ENCODE data around the gene ACSF2.

The ACSF2 gene

DNA sequence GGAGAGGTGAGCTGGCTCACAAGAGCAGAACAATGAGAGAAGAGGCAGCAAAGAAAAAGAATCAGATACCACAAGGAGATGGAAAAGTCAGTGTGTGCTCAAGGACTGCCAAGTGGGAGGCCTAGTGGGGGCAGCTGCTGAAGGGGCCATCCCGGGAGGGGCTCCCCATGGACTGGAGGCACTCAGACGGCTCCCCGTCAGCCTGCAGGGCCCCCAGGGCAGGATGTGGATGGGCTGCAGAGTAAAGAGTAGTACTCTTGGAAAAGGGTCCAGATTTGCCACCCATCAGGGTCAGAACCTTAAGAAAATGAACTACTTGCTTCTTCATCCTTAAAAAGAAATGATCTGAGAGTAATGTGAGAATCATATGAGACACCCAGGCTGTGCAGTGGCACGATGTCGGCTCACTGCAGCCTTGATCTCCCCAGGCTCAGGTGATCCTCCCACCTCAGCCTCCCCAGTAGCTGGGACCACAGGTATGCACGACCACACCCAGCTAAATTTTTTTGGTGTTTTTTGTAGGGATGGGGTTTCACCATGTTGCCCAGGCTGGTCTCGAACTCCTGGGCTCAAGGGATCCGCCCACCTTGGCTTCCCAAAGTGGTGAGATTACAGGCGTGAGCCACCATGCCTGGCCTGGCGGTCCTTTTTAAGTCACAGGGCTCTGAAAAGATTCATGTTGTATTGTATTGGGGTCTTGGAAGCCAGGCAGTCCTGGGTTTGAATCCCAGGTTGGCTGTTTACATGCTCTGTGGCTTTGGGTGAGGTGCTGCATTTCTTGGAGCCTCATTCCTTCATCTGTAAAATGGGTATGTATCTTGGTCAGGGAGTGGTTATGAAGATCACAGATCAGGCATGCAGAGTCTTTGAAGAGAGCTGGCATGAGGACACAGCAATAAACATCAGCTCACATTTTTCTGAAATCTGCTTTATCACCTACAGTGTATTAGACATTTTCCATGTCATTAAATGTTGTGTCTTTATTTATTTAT, 15.1 kb downstream of the ACSF2 start:
- no peak for DNase-seq

DNA sequence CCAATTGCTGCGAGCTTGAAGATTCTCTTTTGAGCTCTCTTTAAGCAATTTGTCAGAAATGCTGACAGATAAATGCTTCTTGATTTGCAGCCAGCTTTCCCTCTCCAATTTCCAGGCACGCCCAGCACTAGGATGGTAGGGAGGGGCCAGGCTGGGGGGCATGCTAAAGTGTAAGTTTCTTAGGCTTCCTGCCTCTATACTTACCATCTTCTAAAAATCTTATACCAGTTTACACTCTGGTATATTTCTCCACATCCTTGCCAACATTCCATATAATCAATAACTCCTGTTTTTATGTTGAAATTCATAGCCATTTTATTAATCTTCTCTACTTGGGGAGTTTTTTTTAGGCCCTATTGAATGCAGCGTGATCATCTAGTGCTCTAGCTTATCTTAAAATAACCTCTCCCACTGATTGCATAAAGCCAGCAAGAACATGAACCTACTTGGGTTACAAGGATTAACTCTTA, 17.5 kb downstream of the ACSF2 start:
- no peak for DNase-seq

DNA sequence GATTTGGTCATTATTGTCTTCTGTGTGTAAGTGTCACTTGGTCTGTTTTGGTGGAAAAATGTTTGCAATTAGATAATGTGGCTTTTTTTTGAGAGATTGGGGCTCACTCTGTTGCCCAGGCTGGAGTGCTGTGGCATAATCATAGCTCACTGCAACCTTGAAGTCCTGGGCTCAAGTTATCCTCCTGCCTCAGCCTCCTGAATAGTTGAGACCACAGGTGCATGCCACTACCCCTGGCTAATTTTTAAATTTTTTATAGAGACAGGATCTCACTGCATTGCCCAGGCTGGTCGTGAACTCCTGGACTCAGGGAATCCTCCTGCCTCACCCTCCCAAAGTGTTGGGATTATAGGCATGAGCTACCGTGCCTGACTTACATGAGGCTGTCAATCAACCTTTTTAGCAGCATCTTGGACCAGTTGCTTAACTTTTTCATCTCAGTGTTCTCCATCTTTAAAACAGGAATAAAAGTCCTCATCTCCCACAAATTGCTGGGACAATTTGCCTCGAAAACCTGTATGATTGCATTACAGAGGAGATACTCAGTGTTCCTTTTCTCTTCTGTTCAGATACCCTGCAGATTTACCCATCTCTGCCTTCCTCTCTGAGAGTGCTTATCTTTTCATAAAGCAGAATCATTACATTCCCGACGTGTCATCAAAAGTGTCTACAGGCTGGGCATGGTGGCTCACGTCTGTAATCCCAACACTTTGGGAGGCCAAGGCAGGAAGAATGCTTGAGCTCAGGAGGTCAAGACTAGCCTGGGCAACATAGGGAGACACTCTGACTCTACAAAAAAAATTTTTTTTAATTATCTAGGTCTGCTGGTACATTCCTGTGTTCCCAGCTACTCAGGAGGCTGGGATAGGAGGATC, 19.1 kb downstream of the ACSF2 start:
- no peak for DNase-seq

DNA sequence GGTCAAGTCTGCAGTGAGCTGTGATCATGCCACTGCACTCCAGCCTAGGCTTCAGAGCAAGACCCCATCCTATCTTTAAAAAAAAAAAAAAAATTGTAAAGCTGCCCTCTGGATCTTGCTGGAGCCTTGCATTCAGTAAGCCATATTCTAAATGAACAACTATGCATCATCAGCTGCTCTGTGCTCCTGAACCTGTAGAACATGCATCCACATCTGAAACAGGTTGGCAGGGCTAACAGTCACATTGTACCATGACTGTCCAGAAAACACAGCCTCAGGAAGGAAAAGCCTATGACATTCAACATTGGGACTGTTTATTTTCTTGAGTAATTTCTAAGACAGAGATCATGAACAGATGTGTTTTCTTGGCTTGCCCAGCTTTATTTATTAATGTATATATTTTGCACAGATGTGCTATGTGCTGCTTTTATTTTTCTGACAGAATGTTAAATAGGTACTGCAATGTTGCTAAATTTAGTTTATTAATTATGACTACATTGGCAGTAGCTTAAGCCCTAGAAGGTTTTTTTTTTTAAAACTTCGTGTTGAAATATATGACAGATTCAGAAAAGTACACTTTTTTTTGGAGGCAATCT, 19.8 kb downstream of the ACSF2 start:
- no peak for DNase-seq

DNA sequence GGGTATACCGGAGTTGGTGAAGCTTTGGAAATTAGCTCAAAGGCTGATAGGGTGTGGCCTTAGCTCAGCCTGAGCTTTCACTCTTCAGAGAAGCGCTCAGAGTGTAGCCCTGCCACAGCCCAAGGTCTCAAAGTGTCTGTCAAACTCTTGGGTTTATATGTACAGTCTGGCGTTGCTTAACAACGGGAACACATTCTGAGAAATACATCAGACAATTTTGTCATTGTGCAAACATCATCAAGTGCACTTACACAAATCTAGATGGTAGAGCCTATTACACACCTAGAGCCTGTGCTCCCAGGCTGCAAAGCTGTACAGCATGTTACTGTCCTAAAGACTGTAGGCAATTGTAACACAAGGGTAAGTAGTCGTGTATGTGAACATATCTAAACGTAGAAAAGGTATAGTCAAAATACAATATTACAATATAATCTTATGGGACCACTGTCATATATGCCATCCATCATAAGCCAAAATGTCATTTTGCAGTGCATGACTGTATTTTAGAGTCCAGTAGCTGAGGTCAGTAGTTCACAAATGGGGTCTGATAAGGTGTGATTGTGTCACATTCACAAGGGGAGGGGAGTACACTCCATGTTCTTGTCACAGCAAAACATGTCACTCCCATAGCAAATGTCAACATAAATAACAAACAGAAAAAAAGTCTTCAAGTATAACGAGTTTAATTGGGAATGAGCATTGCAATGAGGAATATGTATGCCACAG, 22.0 kb downstream of the ACSF2 start:
- no peak for DNase-seq

DNA sequence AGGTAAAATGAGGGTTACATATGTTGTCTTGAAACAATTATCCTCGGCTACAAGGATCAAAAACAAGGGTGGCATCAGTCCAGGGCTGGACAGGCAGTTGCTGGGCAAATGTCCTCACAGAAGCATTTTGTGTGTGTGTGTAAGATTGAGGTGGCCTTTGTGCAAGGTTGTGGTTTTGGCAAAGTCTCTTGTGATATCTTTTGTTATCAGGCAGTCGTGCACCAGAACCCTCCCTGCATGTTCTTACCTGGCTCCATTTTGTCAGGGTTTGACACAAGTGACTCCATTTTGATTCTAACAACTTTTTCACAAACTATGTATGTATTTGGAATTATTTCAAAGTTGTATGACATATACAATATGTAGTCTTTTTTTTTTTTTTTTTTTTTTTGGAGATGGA, 22.6 kb downstream of the ACSF2 start:
- DNase-seq: no peak

DNA sequence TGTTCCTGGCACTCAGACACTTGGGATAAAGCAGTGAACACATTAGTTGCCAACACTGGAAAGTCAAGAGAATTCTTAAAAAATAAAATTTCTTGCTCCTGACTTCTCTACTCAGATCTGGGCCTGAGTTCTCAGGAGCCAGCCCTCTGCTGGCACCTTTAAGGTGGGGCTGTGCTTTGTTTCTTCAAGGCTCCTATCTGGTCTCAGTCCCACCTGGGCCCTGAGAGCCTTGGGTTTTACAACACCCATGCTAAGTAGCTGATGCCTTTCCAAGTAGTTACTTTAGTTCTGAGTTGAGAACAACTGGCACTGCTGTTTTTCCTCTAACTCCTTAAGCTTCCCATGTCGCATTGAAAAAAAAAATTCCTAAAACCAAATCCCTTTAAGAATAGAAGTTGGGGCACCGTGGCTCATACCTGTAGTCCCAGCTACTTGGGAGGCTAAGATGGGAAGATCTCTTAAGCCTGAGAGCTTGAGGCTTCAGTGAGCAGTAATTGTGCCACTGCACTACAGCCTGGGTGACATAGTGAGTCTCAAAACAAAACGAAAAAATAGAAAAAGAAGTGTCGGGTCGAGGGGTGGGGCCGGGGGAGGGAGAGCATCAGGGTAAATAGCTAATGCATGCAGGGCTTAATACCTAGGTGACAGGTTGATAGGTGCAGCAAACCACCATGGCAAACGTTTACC, 26.1 kb downstream of the ACSF2 start:
- no peak for DNase-seq

DNA sequence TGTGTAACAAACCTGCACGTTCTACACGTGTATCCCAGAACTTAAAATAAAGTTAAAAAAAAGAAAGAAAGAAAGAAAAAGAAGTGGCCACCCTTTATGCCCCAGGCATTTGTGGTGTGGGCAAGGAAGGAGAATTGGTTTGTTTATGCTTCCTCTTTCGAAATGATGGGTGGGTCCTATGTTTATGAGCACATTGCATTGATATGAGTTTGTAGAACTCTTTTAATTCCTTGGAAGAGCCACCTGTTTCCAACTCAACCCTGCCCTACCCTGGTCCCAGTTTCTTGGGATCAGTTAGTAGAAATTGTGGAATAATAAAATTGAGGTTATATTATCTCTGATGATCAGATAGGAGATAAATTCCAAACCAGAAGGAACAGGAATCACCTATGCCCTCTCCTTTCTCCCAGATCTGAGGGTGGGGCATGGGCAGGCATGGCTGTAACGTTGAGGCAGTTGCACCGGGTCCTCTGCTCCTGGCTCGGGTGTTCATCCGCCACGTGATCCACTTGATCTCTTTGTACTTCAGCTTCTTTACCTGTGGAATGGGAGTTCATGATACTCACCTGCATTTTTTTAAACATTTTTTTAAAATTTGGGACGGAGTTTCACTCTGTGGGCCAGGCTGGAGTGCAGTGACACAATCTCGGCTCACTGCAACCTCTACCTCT, 26.7 kb downstream of the ACSF2 start:
- no peak for DNase-seq

DNA sequence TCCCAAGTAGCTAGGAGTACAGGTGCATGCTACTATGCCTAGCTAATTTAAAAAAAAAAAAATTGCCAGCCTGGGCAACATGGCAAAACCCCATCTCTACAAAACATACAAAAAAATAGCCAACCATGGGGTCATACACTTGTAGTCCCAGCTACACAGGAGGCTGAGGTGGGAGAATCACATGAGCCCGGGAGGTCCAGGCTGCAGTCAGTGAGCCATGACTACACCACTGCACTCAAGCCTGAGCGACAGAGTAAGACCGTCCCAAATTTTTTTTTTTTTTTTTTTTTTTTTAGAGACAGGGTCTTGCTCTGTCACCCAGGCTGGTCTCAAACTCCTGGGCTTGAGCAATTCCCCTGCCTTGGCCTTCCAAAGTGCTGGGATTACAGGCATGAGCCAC, 27.9 kb downstream of the ACSF2 start:
- no peak for DNase-seq

DNA sequence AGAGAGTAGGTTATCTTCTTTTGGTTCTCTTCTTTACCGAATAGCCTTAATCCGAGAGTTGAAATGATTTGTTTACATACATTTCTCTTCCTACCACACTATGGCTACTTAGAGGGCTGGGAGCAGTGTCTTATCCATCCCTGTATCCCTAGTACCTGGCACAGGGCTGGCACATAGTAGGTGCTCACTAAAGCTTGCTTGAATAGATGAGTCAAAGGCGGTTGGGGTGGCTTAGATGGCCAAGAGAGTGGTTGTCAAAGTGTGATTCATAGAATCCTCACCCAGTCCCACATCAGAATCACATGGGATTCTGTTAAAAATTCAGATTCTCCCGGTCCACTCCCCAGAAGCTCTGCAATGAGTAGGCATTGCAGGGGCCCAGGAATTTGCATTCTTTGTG, 31.6 kb downstream of the ACSF2 start:
- no peak for DNase-seq

DNA sequence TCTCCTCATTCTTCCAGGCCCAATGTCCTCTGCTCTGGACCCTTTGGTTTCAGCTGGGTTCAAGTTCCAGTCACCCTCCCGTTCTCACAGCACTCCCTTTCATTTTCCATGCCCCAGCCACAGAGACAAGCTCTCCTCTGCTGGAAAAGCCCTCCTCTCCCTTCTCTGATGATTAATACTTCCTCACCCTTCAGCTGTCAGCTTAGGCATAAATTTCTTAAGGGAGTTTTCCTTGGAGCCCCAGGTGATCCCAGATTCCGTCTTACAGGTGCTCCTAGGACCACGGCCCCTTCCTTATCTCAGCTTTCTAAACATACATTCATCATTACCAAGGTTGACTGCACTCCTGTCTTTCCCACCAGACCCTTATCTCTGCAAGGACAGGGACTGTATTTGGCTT, 32.3 kb downstream of the ACSF2 start:
- no peak for DNase-seq

DNA sequence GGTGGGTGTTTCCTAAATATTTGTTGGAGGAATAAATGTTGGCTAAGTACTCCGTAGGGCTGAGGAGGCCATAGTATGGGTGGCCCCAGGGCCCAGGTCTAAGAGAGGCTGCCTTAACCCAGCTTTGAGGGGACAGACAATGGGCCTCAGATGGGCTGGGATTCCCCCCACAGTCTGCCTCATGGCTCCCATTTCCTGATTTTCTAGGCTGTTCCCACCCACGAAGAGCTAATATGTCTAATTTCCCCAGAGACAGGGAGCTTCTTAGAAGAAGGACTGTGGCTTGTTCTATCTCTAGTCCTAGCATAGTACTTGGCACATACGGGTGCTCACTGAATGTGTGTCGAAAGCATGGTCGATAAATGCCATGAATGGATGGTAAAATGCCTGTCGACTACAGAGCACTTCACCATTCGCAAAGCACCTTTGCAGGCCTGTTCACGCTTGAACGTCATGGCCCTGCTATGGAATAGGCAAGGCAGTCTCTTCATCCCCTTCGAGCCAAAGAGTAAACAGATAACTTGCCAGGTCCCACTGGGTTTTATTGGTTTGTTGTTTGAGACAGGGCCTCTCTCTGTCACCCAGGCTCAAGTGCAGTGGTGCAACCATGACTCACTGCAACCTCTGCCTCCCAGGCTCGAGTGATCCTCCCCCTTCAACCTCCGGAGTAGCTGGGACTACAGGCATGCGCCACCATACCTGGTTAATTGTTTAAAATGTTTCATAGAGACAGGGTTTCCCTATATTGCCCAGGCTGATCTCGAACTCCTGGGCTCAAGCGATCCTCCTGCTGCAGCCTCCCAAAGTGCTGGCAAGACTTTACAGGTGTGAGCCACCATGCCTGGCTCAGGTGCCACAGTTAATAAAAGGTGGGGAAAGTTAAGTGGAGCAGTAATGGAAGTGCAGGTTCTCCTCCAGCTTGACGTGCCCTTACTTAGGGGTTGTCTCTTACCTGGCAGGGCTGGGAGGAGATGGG, 33.0 kb downstream of the ACSF2 start:
- no peak for DNase-seq

DNA sequence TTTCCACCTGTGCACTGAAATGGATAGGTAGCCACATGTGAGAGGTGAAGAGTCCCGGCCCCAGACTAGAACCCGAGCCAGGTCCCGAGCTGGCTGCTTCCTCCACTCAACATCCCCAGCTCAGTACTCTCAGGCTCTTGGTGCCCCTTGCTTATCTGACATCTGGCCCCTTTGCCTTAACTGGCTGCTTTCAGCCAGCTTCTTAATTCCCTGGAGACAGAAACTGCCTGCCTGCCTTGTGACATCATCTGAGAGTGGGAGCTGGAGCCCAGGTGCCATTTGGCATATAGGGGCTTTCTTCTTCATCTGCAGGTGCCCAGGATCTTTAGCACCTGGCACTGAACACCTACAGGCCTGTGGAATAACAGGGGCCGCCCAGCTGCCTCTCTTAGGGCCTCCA, 33.7 kb downstream of the ACSF2 start:
- no peak for DNase-seq

DNA sequence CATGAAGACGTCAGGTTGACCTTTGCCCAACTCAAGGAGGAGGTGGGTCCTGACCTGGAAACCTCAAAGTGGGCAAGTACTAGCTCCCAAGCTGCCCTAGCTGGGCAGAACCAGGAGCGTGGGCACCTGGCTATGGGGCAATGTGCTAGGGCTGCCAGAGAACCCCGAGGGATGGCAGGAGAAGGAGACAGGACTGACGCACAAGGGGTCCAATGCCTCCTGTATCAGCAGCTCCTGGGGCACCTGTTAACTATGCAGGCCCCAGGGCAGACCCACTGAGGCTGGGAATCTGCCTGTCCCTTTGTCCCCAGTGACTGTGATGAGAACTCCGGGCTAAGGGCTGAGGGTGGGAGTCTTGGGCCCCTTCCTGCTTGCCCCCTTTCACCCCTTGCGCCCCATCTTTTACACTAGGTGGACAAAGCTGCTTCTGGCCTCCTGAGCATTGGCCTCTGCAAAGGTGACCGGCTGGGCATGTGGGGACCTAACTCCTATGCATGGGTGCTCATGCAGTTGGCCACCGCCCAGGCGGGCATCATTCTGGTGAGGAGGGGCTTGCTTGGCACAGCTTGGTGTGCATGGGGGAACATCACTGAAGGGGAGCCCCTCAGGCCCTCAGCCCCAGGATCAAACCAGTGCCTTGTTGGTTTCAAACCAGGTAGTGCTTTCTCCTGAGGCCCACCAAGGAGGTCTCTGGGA, 35.0 kb downstream of the ACSF2 start:
- no peak for DNase-seq

DNA sequence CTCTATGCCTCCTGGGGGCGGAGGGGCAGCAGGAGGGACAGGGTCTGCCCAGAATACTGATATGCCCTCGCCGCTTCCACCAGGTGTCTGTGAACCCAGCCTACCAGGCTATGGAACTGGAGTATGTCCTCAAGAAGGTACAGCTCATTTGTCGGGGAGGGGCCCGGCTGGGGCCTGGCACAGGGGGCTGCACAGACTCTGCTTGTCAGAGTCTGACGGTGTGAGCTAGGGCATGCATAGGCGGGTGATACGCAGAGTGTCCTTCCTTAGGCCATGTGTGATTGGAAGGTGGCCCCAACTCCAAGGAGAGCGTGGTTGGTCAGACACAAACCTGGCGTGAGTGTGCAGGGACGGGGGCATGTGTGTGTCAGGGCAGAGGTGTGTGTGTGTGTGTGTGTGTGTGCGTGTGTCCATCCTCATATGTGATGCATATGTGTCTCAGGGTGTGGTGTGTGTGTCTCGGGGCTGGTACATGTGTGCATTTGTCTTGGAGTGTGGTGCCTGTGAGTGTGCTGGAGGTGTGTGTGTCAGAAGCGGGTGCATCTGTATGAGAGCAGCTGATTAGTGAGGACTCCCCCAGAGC, 35.6 kb downstream of the ACSF2 start:
- DNase-seq: no peak

DNA sequence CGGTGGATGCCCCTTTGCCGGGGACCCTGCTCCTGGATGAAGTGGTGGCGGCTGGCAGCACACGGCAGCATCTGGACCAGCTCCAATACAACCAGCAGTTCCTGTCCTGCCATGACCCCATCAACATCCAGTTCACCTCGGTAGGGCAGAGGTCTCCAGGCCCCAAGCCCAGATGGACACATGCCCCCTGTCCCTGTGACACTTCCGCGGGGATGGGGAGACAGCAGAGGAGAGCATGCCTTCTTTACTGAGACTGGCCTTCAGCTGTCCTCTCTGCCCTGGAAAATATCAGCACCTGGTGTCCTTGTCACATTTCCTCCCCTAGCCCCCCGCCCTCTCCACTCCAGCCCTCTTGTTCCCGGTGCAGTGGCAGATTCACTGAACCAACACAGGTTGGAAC, 36.4 kb downstream of the ACSF2 start:
- no peak for DNase-seq

DNA sequence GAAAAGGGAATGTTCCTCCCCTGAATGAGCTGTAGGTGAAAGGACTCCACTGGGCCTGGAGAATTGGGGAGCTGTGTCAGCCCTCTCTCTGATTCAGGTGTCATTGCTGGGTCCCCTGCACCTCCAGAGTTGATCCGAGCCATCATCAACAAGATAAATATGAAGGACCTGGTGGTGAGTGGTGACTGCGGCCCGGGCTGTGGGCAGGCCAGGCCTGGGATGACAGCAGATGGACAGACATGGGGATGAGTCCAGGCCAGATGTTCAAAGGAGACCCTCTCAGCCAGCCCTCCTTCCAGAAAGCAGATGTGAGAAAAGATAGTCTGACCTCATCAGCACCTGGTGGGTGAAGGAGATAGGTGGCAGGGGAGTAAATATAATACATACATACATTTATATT, 38.1 kb downstream of the ACSF2 start:
- no peak for DNase-seq

DNA sequence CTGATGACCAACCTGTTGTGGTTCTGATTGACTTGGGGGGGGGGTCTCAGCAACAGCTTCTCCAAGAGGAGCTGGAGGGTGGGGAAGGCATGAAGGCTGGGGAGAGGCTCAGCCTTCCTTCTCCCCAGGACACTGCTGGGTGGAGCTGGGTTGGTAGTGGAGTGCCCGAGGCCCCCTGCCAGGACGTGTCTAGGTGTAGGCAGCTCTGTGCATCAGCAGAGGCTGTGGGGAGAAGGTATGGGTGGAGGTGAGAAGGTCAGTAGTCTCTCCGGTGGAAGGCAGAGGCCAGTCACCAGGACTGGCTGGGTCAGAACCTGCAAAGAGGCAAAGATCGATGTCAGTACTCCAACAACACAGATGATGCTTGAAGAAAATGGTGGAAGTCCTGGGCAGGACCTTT, 38.7 kb downstream of the ACSF2 start:
- no peak for DNase-seq

DNA sequence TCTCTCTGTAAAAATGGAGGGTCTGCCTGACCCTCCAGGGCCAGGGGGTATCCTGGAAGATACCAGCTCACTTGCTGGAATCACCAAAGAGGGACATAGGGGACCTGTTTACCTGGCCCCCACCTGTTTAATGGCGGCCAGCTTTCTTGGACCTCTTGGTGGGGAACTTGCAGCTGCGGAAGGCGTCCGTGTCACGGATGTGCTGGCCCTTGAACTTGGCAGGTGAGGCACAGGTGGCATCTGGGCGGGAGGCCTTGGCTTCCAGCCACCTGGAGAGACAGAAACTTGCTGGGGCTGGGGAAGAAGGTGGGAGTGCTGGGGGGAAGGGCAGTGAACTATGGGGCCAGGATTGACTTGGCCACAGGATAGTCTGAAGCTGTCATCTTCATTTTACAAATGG, 39.2 kb downstream of the ACSF2 start:
- DNase-seq: no peak
